Activated T-cell treated with anti-CD3 and anti-CD28 coated beads, Interleukin-2, amount 50 U/mL, for 4 hours (primary cell): Measurements from ENCODE around the gene CAAP1. TPM values are rescaled to one million over a fixed set of nuclear protein-coding genes. Genes with fewer than 3 reads are reported as not detected.

Source experiments
- ATAC-seq, 2 donors: fragments of 200-7000 bp; cut with Tn5 transposase; one replicate each; pipeline ENCODE4 v1.10.0; 2021
- DNase-seq: peaks from one replicate; pipeline ENCODE4 v3.0.0-alpha.2; 2020
- H3K27me3 Mint-ChIP-seq: one replicate; pipeline ENCODE4 v1.8.0; 2021; ENCODE audit warnings: low read depth, mixed read lengths
- H3K36me3 Mint-ChIP-seq: one replicate; pipeline ENCODE4 v1.8.0; 2022; ENCODE audit warnings: mixed read lengths; ENCODE audit not compliant: insufficient read depth
- H3K4me1 Mint-ChIP-seq: one replicate; pipeline ENCODE4 v1.8.0; 2021; ENCODE audit warnings: low read depth, mixed read lengths
- H3K4me3 Mint-ChIP-seq: one replicate; pipeline ENCODE4 v1.8.0; 2021; ENCODE audit warnings: mild to moderate bottlenecking, moderate library complexity, mixed read lengths
- H3K9me3 Mint-ChIP-seq: one replicate; pipeline ENCODE4 v1.8.0; 2021; ENCODE audit warnings: mixed read lengths
- total RNA-seq, 3 donors: library from RNA; stranded (reverse); gene quantifications; one replicate each; pipeline ENCODE4 v1.2.1, GENCODE V29; 2021

CAAP1 gene
- 10 to 100 TPM; 23.4 to 27.0 (median 24.9) TPM for total RNA-seq

- DNase-seq (peak; percentile 93), ATAC-seq (peak; percentile 92 to 95)
- peak within 1 kb of the TSS; percentile 90 for H3K4me3 Mint-ChIP-seq
- H3K4me1 Mint-ChIP-seq, result peaks cover 37% of the 10 kb centered on the region
- H3K9me3 Mint-ChIP-seq, result no peaks in the 10 kb centered on the region
- H3K36me3 Mint-ChIP-seq, result peaks cover 5% of the 10 kb centered on the region
- H3K27me3 Mint-ChIP-seq, result no peaks in the 10 kb centered on the region
Measured at GRCh38 chr9:26892251-26893029, at the start of gene CAAP1. Gene CAAP1, minus strand, starts transcription at chr9:26892802. Its CDS starts 87 bp downstream, at chr9:26892715.

GRCh38 chr9:26940779-26941178 is 48.2 kb upstream of the CAAP1 start:
- peaks cover 78% of the 10 kb centered on the region for H3K4me1 Mint-ChIP-seq
- no peak for DNase-seq
- H3K27me3 Mint-ChIP-seq, result no peaks in the 10 kb centered on the region
- peaks cover 8% of the 10 kb centered on the region for H3K9me3 Mint-ChIP-seq
- H3K4me3 Mint-ChIP-seq, result no peak overlapping the region
- no peak for ATAC-seq
- H3K36me3 Mint-ChIP-seq, result peaks cover 35% of the 10 kb centered on the region

- Mint-ChIP-seq H3K27me3 (no peaks in the 10 kb centered on the region), H3K36me3 (peaks cover 34% of the 10 kb centered on the region), H3K4me3 (no peak overlapping the region), H3K4me1 (peaks cover 75% of the 10 kb centered on the region), H3K9me3 (peaks cover 8% of the 10 kb centered on the region)
- DNase-seq, result no peak
- ATAC-seq, result no peak
Measured at GRCh38 chr9:26939955-26940711, 47.5 kb upstream of the CAAP1 start.

GRCh38 chr9:26937816-26938371 is 45.3 kb upstream of the CAAP1 start:
- Mint-ChIP-seq H3K4me1 (peaks cover 54% of the 10 kb centered on the region), H3K4me3 (no peak overlapping the region), H3K9me3 (peaks cover 8% of the 10 kb centered on the region), H3K36me3 (peaks cover 29% of the 10 kb centered on the region), H3K27me3 (no peaks in the 10 kb centered on the region)
- ATAC-seq, result no peak
- DNase-seq, result no peak

DNA sequence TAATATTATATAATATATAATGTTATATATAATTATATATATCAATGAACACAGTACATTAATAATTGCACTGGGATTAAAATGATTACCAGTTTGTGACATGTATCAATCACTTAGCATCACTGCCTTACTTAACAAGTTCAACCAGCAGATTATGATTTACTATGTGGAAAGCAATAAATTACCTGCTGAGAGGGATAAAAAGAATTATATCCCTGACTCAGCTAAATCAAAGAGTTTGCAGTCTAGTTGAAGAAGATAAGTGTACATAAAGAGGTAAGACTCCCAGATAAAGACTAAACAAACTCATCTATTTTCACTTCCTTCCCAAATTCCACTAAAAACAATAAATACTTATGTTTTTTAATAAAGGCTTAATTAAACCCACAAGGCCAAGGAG is 43.2 kb upstream of the CAAP1 start:
- H3K9me3 Mint-ChIP-seq, result peaks cover 8% of the 10 kb centered on the region

DNA sequence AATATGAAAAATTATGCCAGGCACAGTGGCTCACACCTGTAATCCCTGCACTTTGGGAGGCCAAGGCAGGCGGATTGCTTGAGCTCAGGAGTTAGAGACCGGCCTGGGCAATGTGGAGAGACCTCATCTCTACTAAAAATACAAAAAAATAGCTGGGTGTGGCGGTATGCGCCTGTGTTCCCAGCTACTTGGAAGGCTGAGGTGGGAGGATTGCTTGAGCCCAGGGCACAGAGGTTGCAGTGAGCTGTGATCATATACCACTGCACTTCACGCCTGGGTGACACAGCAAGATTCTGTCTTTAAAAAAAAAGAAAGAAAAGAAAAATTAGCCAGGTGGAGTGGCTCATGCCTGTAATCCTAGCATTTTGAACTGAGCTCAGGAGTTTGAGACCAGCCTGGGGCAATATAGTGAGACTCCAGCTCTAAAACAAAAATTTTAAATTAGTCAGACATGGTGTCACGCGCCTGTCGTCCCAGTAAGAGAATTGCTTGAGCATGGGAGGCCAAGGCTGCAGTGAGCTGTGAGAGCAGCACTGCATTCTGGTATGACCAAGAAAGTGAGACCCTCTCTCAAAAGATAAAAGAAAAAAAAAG is 36.4 kb upstream of the CAAP1 start:
- peaks cover 36% of the 10 kb centered on the region for H3K36me3 Mint-ChIP-seq
- H3K27me3 Mint-ChIP-seq, result no peaks in the 10 kb centered on the region

More for the DNA sequence above, 43.2 kb upstream of the CAAP1 start:
- Mint-ChIP-seq H3K27me3 (no peaks in the 10 kb centered on the region), H3K36me3 (peaks cover 28% of the 10 kb centered on the region), H3K4me3 (no peak overlapping the region), H3K4me1 (peaks cover 40% of the 10 kb centered on the region)
- ATAC-seq (no peak), DNase-seq (no peak)

DNA sequence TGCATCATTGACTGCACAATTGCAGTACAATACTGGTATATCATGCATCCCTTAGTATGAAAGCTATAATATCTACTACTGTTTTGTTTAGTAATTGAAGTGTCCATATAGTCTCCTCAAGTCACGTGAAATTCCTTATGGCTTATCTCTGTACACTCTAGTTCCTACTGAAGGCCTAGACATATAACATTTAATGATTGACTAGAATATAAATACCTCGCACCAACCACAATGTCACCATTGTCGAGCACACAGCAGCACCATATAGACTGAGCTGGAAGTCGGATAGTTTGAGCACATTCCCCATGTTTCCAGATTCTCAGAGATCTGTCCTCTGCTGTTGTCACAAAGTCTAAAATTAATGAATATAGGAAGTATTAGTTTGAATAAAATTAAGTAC is 33.0 kb upstream of the CAAP1 start:
- Mint-ChIP-seq H3K36me3 (peaks cover 51% of the 10 kb centered on the region), H3K4me1 (no peaks in the 10 kb centered on the region)
- ATAC-seq, result no peak

More for the DNA sequence above, 36.4 kb upstream of the CAAP1 start:
- no peak for ATAC-seq
- H3K9me3 Mint-ChIP-seq, result no peaks in the 10 kb centered on the region
- DNase-seq, result no peak
- H3K4me3 Mint-ChIP-seq, result no peak overlapping the region
- H3K4me1 Mint-ChIP-seq, result no peaks in the 10 kb centered on the region

DNA sequence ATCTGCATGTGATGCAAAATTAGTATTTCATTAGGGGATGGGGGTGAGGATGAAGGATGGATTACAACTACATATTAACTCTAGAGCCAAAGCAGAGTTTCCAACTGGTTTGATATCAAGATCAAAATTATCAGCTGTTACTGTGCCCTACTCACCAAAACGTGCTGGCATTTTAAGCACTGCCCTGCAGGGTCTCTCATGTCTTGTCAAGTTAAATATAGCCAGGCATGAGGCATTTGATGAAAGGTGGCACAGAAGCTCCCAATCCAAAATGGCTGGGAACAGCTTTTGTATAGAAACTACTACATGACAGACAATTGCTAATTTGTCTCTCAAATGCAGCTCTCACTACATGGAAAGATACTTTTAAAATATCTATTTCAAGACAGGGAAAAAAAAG is 27.1 kb upstream of the CAAP1 start:
- no peak for ATAC-seq
- Mint-ChIP-seq H3K4me1 (no peaks in the 10 kb centered on the region), H3K4me3 (no peak overlapping the region), H3K36me3 (peaks cover 59% of the 10 kb centered on the region), H3K9me3 (no peaks in the 10 kb centered on the region), H3K27me3 (no peaks in the 10 kb centered on the region)
- no peak for DNase-seq

More for the DNA sequence above, 33.0 kb upstream of the CAAP1 start:
- Mint-ChIP-seq H3K27me3 (no peaks in the 10 kb centered on the region), H3K4me3 (no peak overlapping the region), H3K9me3 (no peaks in the 10 kb centered on the region)
- DNase-seq, result no peak

DNA sequence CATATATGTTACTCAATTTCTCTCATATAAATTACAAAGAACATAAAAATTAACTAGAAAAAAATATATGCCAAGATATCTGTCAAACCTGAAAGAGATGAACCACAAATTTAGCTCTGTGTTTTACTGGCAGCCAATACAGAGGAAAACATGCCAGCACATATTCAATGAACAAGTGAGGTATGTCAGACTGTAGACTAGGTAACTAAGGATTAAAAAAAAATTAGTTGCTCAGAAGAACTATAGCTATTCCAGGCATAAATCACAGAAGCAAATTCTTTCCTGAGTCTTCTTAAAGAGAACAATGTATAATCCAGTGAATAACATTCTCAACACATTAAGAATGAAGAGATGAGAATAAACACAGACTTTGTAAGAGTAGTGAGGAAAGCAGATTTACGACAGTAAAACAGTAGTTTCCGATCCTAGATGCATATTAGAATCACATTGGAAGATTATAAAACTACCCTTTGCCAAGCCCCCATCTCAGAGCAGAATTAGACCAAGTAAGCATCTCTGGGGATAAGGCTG is 20.6 kb upstream of the CAAP1 start:
- Mint-ChIP-seq H3K4me3 (no peak overlapping the region), H3K4me1 (no peaks in the 10 kb centered on the region), H3K36me3 (peaks cover 41% of the 10 kb centered on the region), H3K27me3 (no peaks in the 10 kb centered on the region), H3K9me3 (no peaks in the 10 kb centered on the region)
- ATAC-seq (no peak), DNase-seq (no peak)

GRCh38 chr9:26904671-26905070 is 12.1 kb upstream of the CAAP1 start:
- H3K27me3 Mint-ChIP-seq, result no peaks in the 10 kb centered on the region
- H3K4me1 Mint-ChIP-seq, result no peaks in the 10 kb centered on the region
- ATAC-seq (no peak), DNase-seq (no peak)
- no peaks in the 10 kb centered on the region for H3K9me3 Mint-ChIP-seq
- H3K4me3 Mint-ChIP-seq, result no peak overlapping the region
- H3K36me3 Mint-ChIP-seq, result peaks cover 30% of the 10 kb centered on the region

DNA sequence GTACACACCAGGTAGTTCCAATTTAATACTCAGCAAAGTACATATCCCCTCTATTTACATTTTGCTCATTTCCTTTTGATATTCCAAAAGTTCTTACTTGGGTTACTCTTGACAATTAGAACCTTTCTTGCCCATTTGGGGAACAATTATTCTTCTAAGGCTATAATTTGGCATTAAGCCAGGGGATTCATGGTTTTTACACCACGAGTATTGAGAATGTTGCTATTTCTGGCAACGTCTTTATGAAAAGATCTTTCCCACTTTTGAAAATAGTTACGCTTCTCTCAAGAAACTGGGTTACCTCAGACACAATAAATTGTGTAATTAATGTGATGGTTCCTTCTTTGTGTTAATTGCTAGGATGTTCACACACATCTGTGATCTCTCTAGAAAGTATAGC is 11.5 kb upstream of the CAAP1 start:
- H3K27me3 Mint-ChIP-seq, result no peaks in the 10 kb centered on the region
- H3K4me1 Mint-ChIP-seq, result no peaks in the 10 kb centered on the region
- no peak overlapping the region for H3K4me3 Mint-ChIP-seq
- no peaks in the 10 kb centered on the region for H3K9me3 Mint-ChIP-seq
- no peak for DNase-seq
- no peak for ATAC-seq
- H3K36me3 Mint-ChIP-seq, result peaks cover 28% of the 10 kb centered on the region

DNA sequence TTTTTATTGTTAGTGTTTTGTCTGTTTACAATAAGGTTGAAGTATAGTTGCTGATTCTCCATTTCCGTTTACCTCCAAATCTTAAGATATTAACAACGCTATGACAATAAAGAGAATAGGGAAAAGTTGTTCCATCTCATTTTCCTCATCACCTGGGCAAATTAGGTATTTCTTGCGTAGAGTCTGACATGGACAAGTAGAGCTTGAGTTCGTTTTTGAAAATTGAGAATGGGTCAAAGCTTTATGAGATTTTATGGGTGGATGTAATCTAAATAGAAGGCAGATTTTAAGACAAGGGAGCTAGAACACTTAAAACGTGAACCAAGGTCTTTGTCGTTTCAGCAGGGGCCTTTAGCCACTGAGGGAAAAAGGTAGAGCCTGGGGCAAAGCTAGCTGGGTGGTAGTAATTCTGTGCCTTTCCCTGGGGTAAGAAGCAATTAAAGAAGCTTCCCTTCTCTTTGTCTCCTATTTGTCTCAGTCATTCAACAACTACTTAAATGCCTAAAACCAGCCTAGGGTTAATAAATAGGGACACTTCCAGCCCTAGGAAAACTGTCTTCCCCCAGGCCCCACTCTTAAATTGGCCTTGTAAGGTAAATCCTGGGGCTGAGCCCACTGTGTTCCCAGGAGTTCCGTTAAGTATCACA is 551 bp upstream of the CAAP1 start:
- Mint-ChIP-seq H3K4me3 (peak overlapping the region; percentile 90), H3K9me3 (no peaks in the 10 kb centered on the region), H3K27me3 (no peaks in the 10 kb centered on the region), H3K36me3 (peaks cover 4% of the 10 kb centered on the region), H3K4me1 (peaks cover 34% of the 10 kb centered on the region)
- no peak for ATAC-seq
- no peak for DNase-seq

- no peak for DNase-seq
- ATAC-seq, result no peak
- Mint-ChIP-seq H3K36me3 (peaks cover 5% of the 10 kb centered on the region), H3K9me3 (no peaks in the 10 kb centered on the region), H3K27me3 (no peaks in the 10 kb centered on the region), H3K4me1 (peaks cover 37% of the 10 kb centered on the region), H3K4me3 (peak overlapping the region; percentile 90)
Measured at GRCh38 chr9:26891726-26892125, 876 bp downstream of the CAAP1 start.

DNA sequence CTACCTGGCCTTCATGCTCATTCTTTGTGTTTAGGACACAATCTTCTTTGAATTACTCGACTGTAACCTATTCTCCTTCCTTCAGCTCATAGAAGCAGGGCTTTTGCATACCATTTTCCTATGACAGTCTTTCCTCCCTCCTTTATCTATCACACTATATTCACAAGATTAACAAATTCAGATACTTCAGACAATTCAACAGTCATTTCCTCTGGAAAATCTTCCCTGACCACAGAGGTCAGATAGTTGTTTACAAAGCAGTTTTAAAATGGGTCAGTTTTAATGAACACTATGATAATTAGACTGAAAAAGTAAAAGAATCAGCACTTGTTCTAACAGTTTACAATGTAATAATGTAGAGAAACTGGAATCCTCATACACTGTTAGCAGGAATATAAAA is 4.3 kb downstream of the CAAP1 start:
- Mint-ChIP-seq H3K36me3 (peaks cover 16% of the 10 kb centered on the region), H3K27me3 (no peaks in the 10 kb centered on the region), H3K4me1 (peaks cover 37% of the 10 kb centered on the region), H3K9me3 (no peaks in the 10 kb centered on the region), H3K4me3 (no peak overlapping the region)
- ATAC-seq (no peak), DNase-seq (no peak)
